Stimulated activated CD4-positive, alpha-beta T cell treated with anti-CD3 and anti-CD28 coated beads, Interleukin-12 subunit alpha, Interleukin-12 subunit beta, amount 100 ng/mL, for 48 hours (primary cell): ENCODE results near the gene DRG2.

ENCODE experiments used
- DNase-seq, 3 donors: peaks; one replicate each; pipeline ENCODE4 v3.0.0-alpha.2; 2020; ENCODE audit warnings: low read depth in 2 of 3, low spot score in 1 of 3

Gene DRG2

GRCh38 chr17:18142417-18142816 is 54.7 kb downstream of the DRG2 start:
- DNase-seq = no peak

DNA sequence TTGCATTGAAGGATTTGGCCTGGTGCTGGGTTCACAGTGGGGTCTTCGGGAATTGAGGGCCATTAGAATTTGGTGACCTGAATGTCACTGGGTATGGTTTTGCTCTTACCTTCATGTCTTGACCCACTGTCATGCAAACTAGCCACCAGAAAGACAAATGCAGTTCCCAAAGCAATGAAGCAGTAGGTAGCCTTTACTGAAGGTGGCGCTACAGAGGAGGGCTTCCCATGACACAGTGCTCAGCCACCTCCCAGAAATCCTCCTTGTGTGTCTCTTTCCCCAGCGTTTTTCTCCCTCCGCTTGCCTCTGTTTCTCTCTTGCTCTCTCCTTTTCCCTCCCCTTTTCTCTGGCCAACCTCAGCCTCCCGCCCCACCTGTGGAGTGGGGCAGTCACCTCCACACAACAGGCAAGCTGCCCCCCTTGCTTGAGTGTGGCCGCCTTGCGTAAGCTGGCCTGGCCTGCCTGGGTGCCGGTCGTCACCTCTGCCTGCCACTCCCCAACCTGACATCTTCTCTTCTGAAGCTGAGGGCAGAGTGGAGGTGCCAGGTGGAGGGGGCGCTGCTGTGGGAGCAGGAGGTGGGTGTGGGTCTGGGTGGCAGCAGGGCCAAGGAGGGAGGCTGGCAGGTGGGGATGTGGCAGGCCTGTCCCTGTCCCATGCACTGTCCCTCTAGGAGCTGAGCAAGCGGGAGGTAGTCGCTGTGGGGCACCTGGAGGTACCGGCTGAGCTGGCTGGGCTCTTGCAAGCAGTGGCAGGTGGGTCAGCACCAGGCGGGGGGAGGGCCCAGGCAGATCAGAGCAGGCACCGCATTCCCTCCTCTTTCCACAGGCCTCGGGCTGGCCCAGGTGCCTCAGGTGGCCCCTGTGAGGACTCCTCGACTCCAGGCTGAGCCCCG is 55.5 kb downstream of the DRG2 start:
- DNase-seq = no peak

GRCh38 chr17:18144261-18144660 is 56.5 kb downstream of the DRG2 start:
- no peak for DNase-seq

GRCh38 chr17:18144855-18145254 is 57.1 kb downstream of the DRG2 start:
- DNase-seq = no peak

- no peak for DNase-seq
These were observed 58.1 kb downstream of the DRG2 start for GRCh38 chr17:18145811-18146210.

DNA sequence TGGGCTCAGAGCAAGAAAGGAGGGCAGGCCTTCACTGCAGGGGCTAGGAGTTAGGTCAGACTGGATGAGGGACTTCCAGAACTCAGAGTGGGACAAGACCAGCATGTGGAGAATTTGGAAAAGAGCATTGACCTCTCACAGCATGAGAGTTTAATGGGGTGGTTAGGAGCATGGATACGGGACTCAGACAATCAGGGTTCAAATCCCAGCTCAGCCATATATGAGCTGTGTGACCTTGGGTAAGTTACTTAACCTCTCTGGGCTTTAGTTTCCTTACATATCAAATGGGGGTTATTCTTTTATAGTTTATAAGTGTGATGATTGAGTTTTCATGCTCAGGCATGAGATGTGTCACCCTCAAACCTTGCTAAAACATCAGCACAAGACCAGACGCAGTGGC is 58.5 kb downstream of the DRG2 start:
- DNase-seq = no peak

DNA sequence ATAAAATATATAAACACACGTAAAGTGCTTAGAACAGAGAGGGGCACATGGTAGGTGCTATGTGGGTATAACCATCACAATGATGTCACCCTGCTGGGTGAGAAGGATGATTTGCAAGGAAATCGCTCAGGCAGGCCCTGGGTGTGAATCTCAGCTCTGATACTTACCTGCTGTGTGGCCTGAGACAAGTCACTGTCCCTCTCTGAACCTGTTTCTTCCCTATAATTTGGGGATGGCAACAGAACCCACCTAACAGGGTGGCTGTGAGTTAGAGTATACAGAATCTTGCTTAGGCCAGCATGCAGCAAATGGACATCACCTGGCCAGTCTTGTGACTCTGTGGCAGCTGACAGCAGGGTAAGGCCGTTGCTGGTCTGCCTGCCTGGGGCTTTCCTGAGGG is 59.2 kb downstream of the DRG2 start:
- DNase-seq = no peak

DNA sequence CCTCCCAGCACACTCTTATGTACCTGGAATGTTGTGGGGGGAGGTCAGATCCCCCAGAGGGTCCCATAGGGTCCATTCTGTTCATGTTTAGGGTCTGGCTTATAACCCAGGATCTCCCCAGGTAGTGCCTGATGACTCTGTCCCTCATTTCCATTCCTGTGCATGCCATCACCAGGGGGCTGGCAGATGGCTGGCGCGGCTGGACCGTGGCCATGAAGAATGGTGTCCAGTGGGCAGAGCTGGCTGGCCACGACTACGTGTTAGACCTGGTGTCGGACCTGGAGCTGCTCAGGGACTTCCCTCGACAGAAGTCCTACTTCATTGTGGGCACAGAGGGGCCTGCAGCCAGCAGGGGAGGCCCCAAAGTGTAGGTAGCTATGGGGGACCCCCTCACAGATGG is 60.8 kb downstream of the DRG2 start:
- DNase-seq = no peak

- no peak for DNase-seq
These were observed 63.5 kb downstream of the DRG2 start for GRCh38 chr17:18151290-18151689.

DNA sequence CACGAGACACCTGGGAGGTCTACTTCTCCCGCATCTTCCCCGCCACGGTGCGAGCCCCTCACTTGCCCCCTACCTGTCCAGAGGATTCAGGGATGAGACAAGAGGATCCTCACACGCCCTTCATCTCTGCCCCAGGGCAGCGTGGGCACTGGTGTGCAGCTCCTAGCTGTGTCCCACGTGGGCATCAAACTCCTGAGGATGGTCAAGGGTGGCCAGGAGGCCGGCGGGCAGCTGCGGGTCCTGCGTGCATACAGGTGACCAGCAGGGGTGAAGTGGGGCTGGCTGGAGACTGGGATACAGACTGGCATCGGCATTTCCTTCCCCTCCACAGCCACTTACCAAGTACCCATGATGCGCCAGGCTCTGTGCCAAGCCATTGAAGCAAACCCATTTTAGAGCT is 67.4 kb downstream of the DRG2 start:
- no peak for DNase-seq

DNA sequence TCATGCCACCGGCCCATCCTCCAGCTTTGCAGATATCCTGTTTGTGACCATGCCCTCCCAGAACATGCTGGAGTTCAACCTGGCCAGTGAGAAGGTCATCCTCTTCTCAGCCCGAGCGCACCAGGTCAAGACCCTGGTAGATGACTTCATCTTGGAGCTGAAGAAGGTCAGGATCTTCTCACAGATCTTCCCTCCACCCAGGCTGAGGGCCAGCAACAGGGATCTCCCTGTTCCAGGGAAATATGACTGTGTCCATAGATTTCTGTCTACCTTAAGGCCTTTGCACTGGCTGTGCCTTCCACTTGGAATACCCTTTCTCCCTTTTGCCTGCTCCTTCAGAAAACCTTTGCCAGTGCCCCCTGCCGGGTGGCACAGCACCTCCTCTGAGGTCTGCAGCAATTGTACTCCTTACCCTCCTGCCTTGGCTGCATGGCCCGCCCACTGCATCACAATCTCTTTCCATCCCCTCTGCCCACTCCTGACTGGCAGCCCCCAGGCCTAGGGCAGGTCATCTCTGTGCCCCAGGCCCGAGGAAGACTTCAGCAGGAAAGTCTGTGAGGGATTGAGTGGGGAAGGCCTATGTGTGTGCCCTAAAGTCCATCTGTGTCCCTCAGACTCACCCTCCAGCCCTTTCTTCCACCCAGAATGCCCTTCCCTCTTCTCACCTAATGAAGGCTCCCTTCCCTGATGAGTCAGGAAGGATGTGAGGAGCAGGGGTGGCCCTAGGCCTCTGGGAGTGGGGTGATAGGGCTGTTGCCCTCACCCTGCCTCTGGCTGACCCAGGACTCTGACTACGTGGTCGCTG is 68.6 kb downstream of the DRG2 start:
- DNase-seq = no peak

DNA sequence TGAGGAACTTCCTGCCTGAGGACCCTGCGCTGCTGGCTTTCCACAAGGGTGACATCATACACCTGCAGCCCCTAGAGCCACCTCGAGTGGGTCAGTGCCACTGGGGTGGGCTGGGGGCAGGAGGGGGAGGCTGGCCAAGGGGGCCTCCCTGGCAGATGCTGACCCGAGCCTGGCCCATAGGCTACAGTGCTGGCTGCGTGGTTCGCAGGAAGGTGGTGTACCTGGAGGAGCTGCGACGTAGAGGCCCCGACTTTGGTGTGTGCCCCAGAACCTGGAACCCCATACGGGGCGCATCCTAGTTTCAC is 69.2 kb downstream of the DRG2 start:
- no peak for DNase-seq
